ENCODE measurements around the gene NCKAP5.

GRCh38 chr2:133292259-133292658 lies 276.0 kb downstream of the NCKAP5 start:
- TF ChIP-seq POLR2AphosphoS5 (IDR thresholded peaks at IDR 0.05): no peak
- no peak for TF ChIP-seq CTCF (IDR thresholded peaks at IDR 0.05)

All from prostate gland (tissue), 2 donors.